ENCODE measurements around the gene TMEM232. TPM values are rescaled to one million over a fixed set of nuclear protein-coding genes. Genes with fewer than 3 reads are reported as not detected.
"Not testable (repeated sequence)": the region's sequence is repeated elsewhere in the genome, so short reads cannot be mapped to it uniquely, and the experiment has no call there.

Gene TMEM232
- polyA plus RNA-seq (ENCODE audit: insufficient read length), result 7.3 TPM
- long read RNA-seq, donor 1, partial matches to known transcripts, result 0 of 16 reads
- long read RNA-seq, donor 1, other reads (novel, unspliced or antisense), result 16 of 16 reads
- long read RNA-seq, donor 2, result 0 reads
- long read RNA-seq, donor 3, result 0 reads
- long read RNA-seq, donor 4, result 0 reads
- long read RNA-seq, donor 5, result 0 reads
- long read RNA-seq, donor 6, partial matches to known transcripts, result 24 of 24 reads
- long read RNA-seq, donor 6, other reads (novel, unspliced or antisense), result 0 of 24 reads
- long read RNA-seq, donor 7, partial matches to known transcripts, result 52 of 52 reads
- long read RNA-seq, donor 7, other reads (novel, unspliced or antisense), result 0 of 52 reads
- long read RNA-seq, donor 8, result 0 reads

- peak; percentile 85 for DNase-seq
These were observed at the start of gene TMEM232 for GRCh38 chr5:110726249-110727024. TSS of gene TMEM232 (minus strand) at chr5:110726671. CDS start at chr5:110667352, 59,319 bp downstream.

DNA sequence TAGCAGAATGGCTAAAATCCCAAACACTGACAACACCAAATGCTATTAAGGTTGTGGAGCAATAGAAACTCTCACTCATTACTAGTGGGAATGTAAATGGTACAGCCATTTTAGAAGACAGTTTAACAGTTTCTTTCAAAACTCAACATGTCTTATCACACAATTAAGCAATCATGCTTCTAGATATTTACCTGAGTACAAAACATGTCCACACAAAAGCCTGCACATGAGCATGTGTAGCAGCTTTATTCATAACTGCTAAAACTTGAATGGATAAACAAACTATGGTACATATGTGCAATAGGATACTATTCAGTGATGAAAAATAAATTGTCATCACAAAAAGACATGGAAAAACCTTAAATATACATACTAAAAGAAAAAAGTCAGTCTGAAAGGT lies 43.8 kb upstream of the TMEM232 start:
- no peak for DNase-seq

GRCh38 chr5:110769000-110769681 lies 42.7 kb upstream of the TMEM232 start:
- no peak for DNase-seq

GRCh38 chr5:110768138-110768860 lies 41.8 kb upstream of the TMEM232 start:
- no peak for DNase-seq

DNA sequence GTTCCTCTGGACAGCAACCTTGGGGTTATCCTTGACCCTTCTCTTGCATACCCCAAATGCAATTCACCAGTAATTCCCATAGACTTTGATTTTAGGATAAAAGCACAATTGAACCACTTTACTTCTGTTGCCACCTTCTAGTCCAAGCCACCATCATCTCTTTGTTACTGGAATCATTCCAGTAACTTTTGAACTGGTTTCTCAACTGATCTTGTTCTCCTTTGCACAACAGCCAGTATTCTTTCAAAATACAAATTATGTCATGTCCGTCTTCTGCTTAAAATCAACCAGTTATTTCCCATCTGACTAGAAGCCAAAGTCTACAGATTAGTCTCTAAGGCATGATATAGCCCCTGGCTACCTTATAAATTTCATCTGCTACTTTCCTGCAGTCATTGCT lies 33.7 kb upstream of the TMEM232 start:
- no peak for DNase-seq

GRCh38 chr5:110757118-110757729 lies 30.8 kb upstream of the TMEM232 start:
- peak; percentile 27 for DNase-seq

DNA sequence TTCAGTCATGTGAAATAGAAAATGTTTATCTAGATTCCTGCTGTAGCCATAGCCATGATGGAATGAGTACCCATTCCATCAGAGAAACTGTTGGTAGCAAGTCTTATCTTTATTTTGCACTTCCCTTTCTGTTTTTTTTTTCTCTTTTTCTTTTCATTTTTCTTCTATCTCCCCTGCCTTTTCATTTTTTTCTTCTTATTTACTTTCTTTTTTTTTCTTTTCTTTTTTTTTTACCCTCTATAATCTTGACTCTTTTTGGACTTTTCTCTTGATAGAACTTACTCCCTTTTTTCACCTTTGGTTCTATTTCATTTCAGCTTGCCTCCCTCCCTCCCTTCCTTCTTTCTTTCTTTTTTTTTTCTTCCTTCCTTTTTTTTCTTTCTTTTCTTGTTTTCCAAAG lies 27.7 kb upstream of the TMEM232 start:
- DNase-seq, result no peak

DNA sequence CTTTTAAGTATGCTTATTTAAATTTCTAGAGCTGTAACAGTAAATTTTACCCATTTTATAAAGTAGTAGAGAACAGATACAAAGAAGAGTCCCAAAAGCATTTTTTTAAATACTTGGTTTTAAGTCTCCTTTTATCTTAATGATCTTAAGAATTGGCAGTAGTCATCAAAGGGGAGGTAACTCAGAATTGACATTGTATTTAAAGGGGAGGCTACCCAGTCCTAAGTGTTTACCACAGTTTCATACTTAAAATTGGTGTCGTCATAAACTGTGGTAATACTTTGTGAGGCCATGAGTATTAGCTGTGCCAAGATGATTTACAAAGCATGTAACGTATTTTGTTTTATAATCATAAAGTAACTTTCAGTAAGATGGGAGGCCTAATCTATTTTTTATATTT lies 27.1 kb upstream of the TMEM232 start:
- no peak for DNase-seq

- DNase-seq, result no peak
These were observed 26.5 kb upstream of the TMEM232 start for GRCh38 chr5:110752953-110753352.

- no peak for DNase-seq
These were observed 25.7 kb upstream of the TMEM232 start for GRCh38 chr5:110751902-110752762.

DNA sequence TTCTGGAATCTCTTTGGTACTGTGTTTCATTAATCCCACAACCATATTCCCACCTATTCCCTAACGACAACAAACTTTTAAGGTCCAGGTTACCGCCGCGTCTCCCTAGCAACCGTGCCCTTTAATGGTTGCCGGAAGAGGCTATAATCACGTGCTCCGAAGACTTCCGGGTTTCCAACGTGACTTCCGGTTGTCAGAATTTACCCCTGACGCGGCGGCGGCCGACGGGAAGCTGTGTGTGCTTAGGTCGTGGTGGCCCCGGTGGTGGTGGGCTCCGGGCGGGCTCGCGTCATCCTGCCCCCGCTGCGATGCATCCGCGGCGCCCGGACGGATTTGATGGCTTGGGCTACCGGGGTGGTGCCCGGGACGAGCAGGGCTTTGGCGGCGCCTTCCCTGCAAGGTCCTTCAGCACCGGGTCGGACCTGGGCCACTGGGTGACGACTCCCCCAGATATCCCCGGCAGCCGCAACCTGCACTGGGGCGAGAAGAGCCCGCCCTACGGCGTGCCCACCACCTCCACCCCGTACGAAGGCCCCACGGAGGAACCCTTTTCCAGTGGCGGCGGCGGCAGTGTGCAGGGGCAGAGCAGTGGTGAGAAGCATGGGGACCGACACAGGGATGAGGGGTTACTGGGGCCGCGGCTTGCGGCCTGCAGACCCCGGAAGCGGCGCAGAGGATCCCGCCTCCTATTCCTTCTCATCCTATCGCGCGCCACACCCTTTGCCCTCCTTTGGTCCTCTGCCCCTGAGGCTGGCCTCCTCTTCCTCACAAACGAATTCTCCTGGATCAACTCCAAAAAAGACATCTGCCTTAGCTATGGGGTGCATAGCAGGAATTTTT lies 12.6 kb upstream of the TMEM232 start, which contains the start of gene SLC25A46:
Gene SLC25A46 (plus strand): TSS at position 196 of the 840 bp plus-strand sequence. CDS start 113 bp downstream, at position 309.
- peak; percentile 92 for DNase-seq

DNA sequence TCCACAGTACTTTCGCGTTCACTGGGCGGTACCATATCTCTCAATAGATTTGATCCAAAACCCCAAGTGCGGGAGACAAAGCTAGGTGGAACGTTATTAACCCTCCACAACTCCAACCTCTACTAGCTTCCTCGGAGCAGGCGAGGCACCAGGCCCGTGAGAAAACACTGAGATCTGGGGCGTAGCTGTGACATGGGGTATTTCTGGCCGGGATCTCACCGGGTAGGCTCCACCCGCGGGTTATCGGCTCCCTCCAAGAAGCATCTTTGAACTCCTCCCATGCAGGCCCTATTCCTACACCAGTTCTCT lies 12.0 kb upstream of the TMEM232 start:
- DNase-seq, result no peak

DNA sequence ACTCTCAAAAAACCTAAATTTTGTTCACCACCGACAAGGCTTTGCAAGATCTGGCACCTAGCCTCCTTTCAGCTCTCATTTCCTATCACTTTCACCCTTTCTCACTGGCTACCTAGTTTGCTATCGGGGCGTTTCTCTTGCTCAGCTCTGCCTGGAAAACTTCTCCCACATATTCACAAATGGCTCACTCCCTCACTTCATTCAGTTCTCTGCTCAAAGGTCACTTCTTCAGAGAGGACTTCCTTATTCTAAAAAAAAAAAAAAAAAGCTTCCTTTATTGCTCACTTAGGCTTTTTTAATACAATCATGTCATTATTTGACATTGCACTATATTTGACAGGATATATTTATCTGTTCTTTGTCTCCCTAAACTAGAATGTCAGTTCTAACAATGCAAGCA lies 10.3 kb upstream of the TMEM232 start:
- no peak for DNase-seq

GRCh38 chr5:110735556-110735955 lies 9.1 kb upstream of the TMEM232 start:
- no peak for DNase-seq

- DNase-seq, result no peak
These were observed 7.6 kb upstream of the TMEM232 start for GRCh38 chr5:110734101-110734500.

- DNase-seq, result not testable (repeated sequence)
These were observed 5.0 kb upstream of the TMEM232 start for GRCh38 chr5:110731499-110731898.

GRCh38 chr5:110727025-110727314 lies 499 bp upstream of the TMEM232 start:
- no peak for DNase-seq

GRCh38 chr5:110718311-110718710 lies 8.2 kb downstream of the TMEM232 start:
- no peak for DNase-seq

DNA sequence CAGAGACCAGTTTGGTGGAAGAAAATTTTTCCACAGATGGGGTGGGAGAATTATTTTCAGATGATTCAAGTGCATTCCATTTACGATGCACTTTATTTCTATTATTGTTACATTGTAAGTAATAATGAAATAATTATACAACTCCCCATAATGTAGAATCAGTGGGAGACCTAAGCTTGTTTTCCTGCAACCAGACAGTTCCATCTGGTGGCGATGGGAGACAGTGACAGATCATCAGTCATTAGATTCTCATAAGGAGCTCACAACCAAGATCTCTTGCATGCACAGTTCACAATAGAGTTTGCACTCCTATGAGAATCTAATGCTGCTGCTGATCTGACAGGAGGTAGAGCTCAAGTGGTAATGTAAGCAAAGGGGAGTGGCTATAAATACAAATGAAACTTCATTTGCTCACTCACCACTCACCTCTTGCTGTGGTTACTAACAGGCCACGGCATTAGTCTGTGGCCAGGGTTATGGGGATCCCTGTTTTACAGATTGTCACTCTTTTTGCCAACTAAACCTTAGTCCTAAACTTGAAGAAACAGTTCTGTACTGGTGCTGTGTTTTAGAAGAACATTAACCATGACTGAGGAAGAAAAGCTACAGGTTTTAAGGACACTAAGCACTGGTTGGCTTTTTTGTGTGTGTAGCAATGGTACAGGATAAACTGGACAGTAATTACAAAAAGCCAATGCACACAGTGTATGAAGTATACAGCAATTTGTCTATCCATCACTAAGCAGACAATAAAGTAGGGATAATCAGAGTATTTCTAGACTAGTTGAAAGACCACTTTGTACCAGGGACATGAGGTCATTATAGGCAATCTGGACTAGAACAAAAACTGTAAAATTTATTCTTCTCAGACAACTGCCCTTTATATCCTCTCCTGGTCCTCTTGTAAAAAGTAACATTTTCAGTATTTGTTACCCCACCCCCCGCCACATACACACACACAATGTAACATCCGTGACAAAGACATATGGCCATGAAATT lies 9.9 kb downstream of the TMEM232 start:
- DNase-seq, result no peak

Measured in left kidney (tissue), 8 donors.